ENCODE results near the gene MAP4K1. TPM values are rescaled to one million over a fixed set of nuclear protein-coding genes. Genes with fewer than 3 reads are reported as not detected.

The MAP4K1 gene
- total RNA-seq, 1 donor from 2014 or later = 1.7 TPM

GRCh38 chr19:38656171-38656981 is 38.6 kb upstream of the MAP4K1 start:
- H3K36me3 Mint-ChIP-seq (ENCODE audit: low read depth, unreplicated experiment) = peaks cover 13% of the 10 kb centered on the region
- H3K27ac Mint-ChIP-seq (ENCODE audit: unreplicated experiment) = peak overlapping the region; percentile 100
- peaks cover 92% of the 10 kb centered on the region for H3K4me1 ChIP-seq (ENCODE audit: insufficient read depth, low read length)
- peaks cover 3% of the 10 kb centered on the region for H3K36me3 ChIP-seq (ENCODE audit: insufficient read depth, low read length)
- no peaks in the 10 kb centered on the region for H3K9me3 Mint-ChIP-seq (ENCODE audit: unreplicated experiment)
- FAIRE-seq = no peak
- peak overlapping the region; percentile 99 for H3K27ac ChIP-seq (ENCODE audit: low read depth, low read length)
- peak overlapping the region; percentile 100 for H3K9ac ChIP-seq (ENCODE audit: low read length)
- H3K9me3 ChIP-seq (ENCODE audit: insufficient read depth, low read depth, low read length) = no peaks in the 10 kb centered on the region
- no peak for TF ChIP-seq CTCF (IDR thresholded peaks at IDR 0.05; ENCODE audit: insufficient read depth, low read depth, low read length)
- no peak for TF ChIP-seq EZH2 (IDR thresholded peaks at IDR 0.05; ENCODE audit: insufficient read depth, low read length)
- H3K27me3 Mint-ChIP-seq (ENCODE audit: low read depth, unreplicated experiment) = no peaks in the 10 kb centered on the region
- no peak overlapping the region for H3K4me3 ChIP-seq (ENCODE audit: insufficient read depth, low read depth, low read length)
- no peaks in the 10 kb centered on the region for H3K27me3 ChIP-seq (ENCODE audit: insufficient read depth, low read length)
- H2AFZ ChIP-seq (ENCODE audit: low read depth, low read length) = no peak overlapping the region
- DNase-seq (ENCODE audit: low read depth) = peak; percentile 54
- peak overlapping the region; percentile 87 for H3K4me2 ChIP-seq (ENCODE audit: low read length)
- H4K20me1 ChIP-seq (ENCODE audit: insufficient read depth, low read length) = peaks cover 56% of the 10 kb centered on the region
- peaks cover 82% of the 10 kb centered on the region for H3K4me1 Mint-ChIP-seq (ENCODE audit: low read depth, unreplicated experiment)
- peaks cover 93% of the 10 kb centered on the region for H3K79me2 ChIP-seq (ENCODE audit: insufficient read depth, low read length)
- H3K4me3 Mint-ChIP-seq (ENCODE audit: unreplicated experiment) = peak overlapping the region; percentile 58

DNA sequence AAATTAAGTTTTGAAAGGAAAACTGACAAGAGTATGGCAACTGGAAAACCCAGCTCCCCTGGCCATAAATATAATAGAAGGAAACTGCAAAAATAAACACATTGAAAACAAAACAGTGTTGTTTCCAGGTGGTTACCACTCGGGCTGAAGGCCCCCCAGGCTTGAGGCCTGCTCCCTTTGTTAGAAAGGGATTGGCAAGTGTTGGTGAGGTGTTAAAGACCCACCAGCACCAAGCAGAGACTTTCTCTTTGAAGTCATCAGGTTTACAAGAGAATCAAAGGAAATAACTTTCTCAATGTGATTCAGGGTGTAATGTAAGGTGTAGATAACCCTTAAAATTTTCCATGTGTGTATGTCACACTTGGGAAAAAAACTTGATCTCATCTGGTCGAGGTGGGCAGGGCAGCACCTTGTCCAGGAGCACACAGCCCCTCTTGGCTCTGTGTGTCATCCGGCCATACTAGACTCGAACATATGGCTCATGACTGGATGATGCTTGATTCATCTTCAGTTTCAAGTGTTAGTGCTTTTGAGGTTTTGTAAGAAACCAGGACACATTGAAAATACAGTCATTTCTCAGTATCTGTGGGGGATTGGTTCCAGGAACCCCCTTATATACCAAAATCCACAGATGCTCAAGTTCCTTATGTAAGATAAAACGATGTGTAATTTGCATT is 37.5 kb upstream of the MAP4K1 start:
- H3K27ac Mint-ChIP-seq (ENCODE audit: unreplicated experiment) = peak overlapping the region; percentile 37
- H4K20me1 ChIP-seq (ENCODE audit: insufficient read depth, low read length) = peaks cover 58% of the 10 kb centered on the region
- H3K9me3 Mint-ChIP-seq (ENCODE audit: unreplicated experiment) = no peaks in the 10 kb centered on the region
- H3K79me2 ChIP-seq (ENCODE audit: insufficient read depth, low read length) = peaks cover 93% of the 10 kb centered on the region
- peaks cover 10% of the 10 kb centered on the region for H3K36me3 Mint-ChIP-seq (ENCODE audit: low read depth, unreplicated experiment)
- H3K4me3 Mint-ChIP-seq (ENCODE audit: unreplicated experiment) = no peak overlapping the region
- H3K4me1 ChIP-seq (ENCODE audit: insufficient read depth, low read length) = peaks cover 95% of the 10 kb centered on the region
- peak overlapping the region; percentile 87 for H3K4me2 ChIP-seq (ENCODE audit: low read length)
- H3K9ac ChIP-seq (ENCODE audit: low read length) = peak overlapping the region; percentile 100
- no peak overlapping the region for H3K4me3 ChIP-seq (ENCODE audit: insufficient read depth, low read depth, low read length)
- H3K36me3 ChIP-seq (ENCODE audit: insufficient read depth, low read length) = peaks cover 3% of the 10 kb centered on the region
- no peaks in the 10 kb centered on the region for H3K27me3 ChIP-seq (ENCODE audit: insufficient read depth, low read length)
- FAIRE-seq (no peak), DNase-seq (ENCODE audit: low read depth) (peak; percentile 55)
- peak overlapping the region; percentile 99 for H3K27ac ChIP-seq (ENCODE audit: low read depth, low read length)
- no peaks in the 10 kb centered on the region for H3K27me3 Mint-ChIP-seq (ENCODE audit: low read depth, unreplicated experiment)
- TF ChIP-seq EZH2 (IDR thresholded peaks at IDR 0.05; ENCODE audit: insufficient read depth, low read length) = no peak
- TF ChIP-seq CTCF (IDR thresholded peaks at IDR 0.05; ENCODE audit: insufficient read depth, low read depth, low read length) = no peak
- no peaks in the 10 kb centered on the region for H3K9me3 ChIP-seq (ENCODE audit: insufficient read depth, low read depth, low read length)
- H2AFZ ChIP-seq (ENCODE audit: low read depth, low read length) = no peak overlapping the region
- H3K4me1 Mint-ChIP-seq (ENCODE audit: low read depth, unreplicated experiment) = peaks cover 79% of the 10 kb centered on the region

Data from astrocyte (in vitro differentiated cells and primary cell).